Suppressor macrophage (primary cell): Measurements from ENCODE around the gene DNAI2.

ENCODE experiments used
- DNase-seq, 4 experiments: peaks; one replicate each; pipeline ENCODE4 v3.0.0-alpha.2; 2020 to 2022

Gene DNAI2

GRCh38 chr17:74307984-74308773 lies 34.1 kb downstream of the DNAI2 start:
- DNase-seq, result peak in 3 of 4 experiments; percentile 22 to 36 (median 23)

GRCh38 chr17:74309902-74310301 lies 35.9 kb downstream of the DNAI2 start:
- no peak for DNase-seq

DNA sequence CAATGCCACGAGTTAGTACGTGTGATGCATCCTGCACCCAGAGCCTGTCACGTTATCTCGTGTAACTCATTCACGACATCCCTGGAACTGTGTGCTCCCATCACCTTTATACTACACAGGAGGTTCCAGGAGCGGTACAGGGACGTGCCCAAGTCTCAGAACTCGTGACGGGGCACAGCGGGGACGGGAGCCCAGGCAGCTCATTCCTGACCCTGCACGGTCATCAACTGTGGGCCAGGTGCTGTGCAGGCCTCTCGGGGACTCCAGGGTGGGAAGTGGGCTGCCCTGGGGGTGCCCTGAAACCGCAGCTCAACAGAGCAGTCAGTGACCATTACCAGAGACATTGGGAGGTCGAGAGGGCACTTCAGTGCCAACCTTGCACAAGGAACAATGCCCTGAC lies 40.8 kb downstream of the DNAI2 start:
- DNase-seq, result no peak

GRCh38 chr17:74316220-74316619 lies 42.2 kb downstream of the DNAI2 start:
- DNase-seq, result no peak

- no peak for DNase-seq
These were observed 43.0 kb downstream of the DNAI2 start for GRCh38 chr17:74317071-74317470.

- no peak for DNase-seq
These were observed 44.4 kb downstream of the DNAI2 start for GRCh38 chr17:74318391-74318790.

GRCh38 chr17:74324521-74324920 lies 50.5 kb downstream of the DNAI2 start:
- DNase-seq, result no peak

GRCh38 chr17:74325376-74325742 lies 51.3 kb downstream of the DNAI2 start:
- no peak for DNase-seq

DNA sequence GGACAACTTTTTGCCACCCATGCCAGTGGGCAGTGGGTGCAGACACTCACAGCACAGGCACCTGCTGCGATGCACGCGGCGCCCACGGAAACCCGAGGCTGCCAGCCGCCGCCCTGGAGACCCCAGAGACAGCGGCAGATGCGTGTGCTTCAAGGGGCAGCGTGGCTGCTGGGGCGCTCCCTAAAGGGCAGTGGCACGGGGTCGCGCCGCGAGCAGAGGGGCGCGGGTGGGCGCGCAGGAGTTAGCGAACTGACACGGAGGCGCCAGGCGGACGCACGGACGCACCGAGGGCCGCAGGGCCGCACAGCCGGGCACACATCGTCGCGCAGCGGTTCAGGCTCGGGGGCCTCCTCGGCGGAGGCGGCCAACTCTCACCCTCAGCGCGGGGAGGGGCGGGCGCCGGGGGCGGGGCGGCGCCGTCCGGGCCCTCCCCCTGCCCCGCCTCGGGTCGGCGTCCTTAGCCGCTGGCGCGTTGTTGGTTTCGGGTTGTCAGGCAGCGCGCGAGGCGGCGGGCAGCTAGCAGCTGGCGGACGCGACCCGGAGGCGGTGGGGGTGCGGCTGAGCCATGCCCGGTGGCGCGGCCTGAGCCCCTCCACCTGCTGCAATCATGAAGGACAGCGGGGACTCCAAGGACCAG lies 51.8 kb downstream of the DNAI2 start, which contains the start of gene KIF19:
TSS of gene KIF19 (plus strand) at position 484 of the 637 bp plus-strand sequence. CDS start at position 608, 124 bp downstream.
- peak; percentile 24 to 66 (median 47) for DNase-seq

- no peak for DNase-seq
These were observed 52.5 kb downstream of the DNAI2 start for GRCh38 chr17:74326506-74326905.

- DNase-seq, result no peak
These were observed 54.5 kb downstream of the DNAI2 start for GRCh38 chr17:74328487-74328886.

- no peak for DNase-seq
These were observed 55.3 kb downstream of the DNAI2 start for GRCh38 chr17:74329378-74329777.

DNA sequence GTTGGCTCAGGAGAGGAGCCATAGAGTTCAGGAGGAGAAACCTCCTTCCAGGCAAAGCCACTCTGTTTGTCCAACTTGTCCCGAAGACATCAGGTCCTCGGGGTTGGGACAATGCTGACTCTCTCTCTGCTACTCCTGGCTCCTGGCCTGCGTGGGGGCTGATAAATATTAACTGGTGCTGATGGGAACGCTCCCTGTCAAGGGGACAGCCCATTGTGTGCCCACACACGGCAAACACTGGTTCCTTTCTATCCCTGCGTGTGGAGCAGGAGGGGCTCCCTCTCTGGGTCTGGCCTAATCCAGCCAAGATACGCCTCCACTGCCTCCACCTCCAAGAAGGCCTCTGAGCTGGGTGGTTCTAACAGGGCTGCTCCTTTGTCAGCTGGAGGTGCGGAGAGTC lies 56.4 kb downstream of the DNAI2 start:
- DNase-seq, result no peak

DNA sequence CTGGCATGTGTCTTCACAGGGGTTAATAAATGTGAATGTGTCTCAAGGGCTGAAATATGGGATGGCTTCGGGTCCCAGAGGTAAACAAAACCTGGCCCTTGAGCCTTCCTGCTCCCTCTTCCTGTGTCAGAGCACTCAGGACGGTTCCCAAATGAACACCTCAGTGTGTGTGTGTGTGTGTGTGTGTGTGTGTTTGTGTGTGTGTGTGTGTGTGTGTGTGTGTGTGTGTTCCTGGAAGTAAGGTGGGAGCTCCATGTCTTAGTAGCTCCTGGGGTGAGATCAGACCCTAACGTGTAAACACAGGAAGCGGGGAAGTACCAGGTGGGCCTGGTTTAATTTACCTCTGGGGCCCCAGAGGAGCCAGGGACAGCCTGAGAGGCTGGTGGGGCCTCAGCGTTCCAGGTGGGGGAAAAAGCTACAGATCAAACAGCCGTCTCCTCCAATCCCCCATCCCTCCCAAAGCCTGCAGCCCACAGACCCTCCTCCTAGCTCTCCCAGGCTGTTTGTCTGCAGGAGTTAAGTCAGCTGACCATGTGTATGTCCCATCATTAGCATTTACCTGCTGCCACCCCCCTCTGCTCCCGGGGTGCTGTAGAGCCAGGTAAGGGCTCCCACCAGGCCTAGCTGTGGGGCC lies 58.1 kb downstream of the DNAI2 start:
- no peak for DNase-seq

GRCh38 chr17:74332763-74333283 lies 58.8 kb downstream of the DNAI2 start:
- DNase-seq, result no peak

DNA sequence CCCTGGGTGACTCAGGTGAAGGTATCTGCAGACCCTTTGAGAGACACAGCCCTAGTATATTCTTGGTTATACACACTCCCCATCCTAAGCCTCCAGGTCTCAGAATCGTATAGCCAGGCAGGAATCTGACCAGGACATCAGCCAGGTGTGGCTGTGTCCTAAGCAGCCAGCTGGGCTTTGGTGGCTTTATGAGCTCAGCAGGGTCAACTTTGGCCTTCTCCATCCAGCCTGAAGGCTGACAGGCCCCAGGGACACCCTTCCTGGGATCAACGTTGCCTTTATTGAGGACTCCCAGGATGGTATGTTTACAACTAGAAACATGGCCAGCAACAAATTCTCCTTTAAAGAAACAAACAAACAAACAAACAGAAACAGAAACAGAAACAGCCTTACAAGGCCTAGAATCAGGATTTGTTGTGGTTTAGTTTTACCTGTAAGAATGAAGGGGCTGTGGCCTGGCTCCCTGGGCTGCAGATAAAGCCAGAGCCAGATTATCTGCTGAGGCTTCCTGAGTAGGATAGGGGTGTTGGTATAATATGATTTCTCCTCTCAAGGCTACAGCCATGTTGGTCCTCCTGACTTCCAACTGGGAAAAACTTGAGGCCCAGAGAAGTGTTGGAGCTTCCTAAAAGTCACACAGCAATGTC lies 60.5 kb downstream of the DNAI2 start:
- DNase-seq, result no peak

GRCh38 chr17:74335529-74336062 lies 61.6 kb downstream of the DNAI2 start:
- DNase-seq, result no peak

- no peak for DNase-seq
These were observed 62.3 kb downstream of the DNAI2 start for GRCh38 chr17:74336307-74336706.

GRCh38 chr17:74337834-74338500 lies 63.9 kb downstream of the DNAI2 start:
- DNase-seq, result no peak

- DNase-seq, result no peak
These were observed 65.6 kb downstream of the DNAI2 start for GRCh38 chr17:74339537-74340195.

DNA sequence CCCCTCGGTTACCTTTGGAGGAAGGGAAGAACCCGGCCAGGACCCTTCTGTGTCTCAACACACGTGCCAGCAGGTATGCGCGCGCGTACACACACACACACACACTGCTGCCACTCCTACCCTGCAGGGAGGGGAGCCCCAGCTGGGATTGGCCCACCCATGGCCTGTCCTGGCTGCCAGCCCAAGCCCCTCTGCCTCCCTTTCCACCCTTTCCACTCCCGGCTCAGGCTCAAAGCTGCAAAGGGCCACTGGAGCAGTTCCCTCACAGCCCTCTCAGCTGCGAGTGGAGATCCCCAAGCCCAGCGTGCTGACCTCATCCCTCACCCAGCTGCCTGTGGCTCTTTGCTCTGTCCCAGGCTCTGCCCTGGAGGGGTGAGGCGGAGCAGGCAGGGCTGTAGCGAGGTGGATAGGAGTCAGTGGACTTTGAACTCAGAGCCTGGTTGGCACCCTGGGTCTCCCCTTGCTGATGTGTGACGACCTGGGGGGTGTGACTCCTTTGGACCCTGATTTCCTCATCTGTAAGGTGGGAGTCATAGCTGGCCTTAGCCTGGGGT lies 66.5 kb downstream of the DNAI2 start:
- DNase-seq, result no peak
